LoVo (cell line): Measurements from ENCODE around the gene ADCY5.

Experiments
- DNase-seq: peaks from one replicate; pipeline ENCODE4 v3.0.0-alpha.2; 2016; ENCODE audit warnings: low spot score

ADCY5 gene

DNA sequence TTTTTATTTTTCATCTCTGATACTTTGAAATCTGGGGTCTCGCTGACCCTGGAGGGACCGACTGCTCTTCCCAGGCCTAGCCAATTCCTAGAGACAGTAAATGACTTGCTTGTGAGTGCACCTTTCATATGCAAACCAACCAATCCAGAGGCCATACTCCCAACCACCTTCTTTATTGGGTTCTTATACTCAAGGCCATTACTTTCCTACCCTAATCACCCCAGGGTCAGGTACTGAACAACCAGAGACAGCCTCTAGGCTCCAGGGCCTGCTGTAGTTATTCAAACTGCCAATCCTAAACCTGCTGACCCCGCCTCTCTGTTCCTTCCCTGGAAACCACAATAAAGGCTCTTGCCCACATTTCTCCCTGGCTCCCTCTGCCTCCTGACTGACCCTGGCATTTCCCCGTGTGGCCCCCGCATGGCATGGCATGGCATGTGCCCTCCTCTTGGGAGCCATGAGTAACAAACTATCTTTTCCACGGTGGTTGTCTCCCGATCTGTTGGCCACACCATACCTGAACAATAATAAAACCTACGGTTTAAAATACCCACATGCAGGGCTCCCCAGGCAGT is 42.9 kb downstream of the ADCY5 start:
- DNase-seq = no peak

DNA sequence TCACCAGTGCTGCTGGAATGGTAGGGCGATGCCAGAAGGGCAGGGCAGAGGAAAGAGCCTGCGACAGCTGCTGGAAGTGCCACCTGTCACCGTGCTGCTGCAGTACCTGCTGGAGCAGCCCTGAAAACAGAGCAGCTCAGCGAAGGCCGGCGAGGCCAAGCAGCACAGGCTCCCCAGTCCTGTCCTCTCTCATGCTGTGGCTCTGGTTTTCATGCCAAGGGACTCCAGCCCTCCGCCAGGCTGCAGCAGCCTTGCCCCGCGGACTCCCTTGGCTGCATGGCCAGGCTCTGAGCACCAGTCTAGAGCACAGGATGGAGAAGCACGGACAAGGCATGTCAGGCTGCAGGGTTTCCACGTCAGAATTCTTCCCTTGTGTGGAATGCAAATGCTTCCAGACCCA is 43.9 kb downstream of the ADCY5 start:
- no peak for DNase-seq

- DNase-seq = no peak
Measured at GRCh38 chr3:123404391-123404790, 44.5 kb downstream of the ADCY5 start.

GRCh38 chr3:123401836-123402530 is 46.9 kb downstream of the ADCY5 start:
- no peak for DNase-seq

GRCh38 chr3:123400169-123400568 is 48.7 kb downstream of the ADCY5 start:
- DNase-seq = no peak

DNA sequence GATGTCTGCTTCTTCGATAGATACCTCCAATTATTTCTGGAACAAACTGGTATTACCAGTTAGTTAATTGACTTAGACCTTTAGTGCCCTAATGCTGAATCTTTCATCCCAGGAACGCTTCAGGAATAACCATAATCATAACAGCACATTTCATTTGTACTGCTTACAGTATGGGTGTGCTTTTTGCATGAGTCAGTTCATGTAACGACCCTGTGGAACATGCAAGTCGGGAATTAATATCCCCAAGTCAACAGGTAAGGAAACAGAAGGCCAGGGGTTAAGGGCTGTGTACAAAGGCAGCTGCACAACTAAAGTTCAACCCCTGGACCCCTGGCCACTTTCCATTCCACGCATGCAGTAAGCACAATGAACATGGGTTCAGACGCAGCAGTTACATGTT is 49.2 kb downstream of the ADCY5 start:
- no peak for DNase-seq

DNA sequence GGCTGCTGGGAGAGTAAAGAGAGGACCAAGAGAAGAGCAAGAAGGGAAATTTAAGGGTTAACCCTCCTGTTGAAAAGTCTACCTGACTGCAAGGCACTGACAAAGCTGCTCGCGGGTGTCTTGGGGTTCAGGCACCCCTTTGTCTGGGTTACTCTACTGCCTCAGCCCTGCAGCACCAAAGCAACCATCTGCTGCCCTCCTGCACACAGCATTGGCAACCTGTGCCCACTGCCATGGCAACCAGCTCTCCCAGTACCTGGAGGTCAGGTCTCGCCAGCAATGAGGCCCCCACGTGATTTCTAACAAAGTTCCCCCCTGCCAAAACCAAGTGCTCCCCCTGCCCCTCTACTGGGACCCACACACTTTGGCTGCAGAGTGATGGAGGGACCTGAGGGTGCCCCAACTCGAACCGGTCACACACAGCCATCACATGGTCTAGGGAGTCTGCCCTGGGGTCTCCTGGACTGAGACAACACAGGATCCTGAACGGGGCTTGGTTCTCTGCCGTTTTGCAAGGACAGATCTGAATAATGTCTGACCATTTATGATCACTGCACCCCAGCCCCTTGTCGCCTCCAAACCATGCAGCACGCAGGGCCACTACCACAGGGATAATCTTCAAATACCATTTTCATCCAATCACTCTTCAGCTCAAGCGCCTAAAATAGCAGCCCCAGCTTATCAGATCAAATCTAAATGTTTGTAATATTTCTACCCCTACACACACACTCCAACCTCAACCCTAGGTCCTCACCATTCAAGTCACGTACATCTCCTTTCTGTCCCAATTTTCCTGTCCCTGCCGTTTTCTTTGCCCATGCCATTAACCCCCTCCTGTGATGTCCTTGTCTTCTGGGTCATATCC is 50.7 kb downstream of the ADCY5 start:
- DNase-seq = no peak

DNA sequence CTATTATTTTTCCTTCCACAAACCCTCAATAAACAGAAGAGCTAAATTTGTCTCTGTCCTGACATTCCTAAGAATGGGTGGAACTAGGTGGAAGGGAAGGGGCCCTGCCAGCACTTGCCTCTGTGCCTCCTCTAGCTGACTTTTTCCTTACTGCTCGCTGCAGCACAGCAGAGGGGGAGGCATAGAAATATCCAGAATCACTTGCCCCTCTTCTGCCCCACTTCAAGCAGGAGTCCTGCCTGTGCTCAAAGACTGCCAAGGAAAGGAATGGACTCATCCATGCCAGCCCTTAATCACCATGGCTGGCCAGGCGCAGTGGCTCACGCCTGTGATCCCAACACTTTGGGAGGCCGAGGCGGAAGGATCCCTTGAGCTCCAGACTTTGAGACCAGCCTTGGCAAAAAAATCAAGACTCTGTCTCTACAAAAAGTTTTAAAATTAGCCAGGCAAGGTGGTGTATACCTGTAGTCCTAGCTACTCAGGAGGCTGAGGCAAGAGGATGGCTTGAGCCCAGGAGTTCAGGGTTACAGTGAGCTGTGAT is 51.8 kb downstream of the ADCY5 start:
- no peak for DNase-seq

- peak; percentile 51 for DNase-seq
Measured at GRCh38 chr3:123396171-123397049, 52.5 kb downstream of the ADCY5 start.

- DNase-seq = no peak
Measured at GRCh38 chr3:123395235-123395634, 53.7 kb downstream of the ADCY5 start.

DNA sequence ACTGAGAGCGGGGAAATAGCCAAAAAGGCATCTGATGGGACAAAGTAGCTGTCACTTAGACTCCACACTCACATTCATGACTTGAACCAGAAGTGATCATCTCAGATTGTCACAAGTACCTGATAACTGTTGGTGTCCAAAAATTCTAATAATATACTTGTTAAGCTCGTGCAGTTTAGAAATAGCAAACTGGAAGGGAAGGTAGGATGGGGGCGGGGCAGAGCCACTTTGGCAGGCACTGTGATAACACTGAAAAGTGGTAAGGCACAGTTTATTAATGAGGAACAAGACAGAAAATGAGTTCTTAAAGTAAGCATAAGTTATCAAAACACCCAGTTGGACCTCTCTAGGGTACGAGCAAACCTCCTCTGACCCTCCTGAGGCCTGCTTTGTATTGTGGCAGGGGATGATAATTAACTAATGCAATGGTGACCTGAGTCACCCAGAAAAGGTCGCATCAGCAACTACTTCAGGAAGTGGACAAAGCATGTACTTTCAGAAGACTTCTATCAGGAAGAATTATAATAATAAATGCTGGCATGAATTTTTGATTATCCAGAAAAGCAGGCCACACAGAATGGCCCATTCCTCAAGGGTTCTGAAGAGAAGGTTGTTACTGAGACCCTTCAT is 54.4 kb downstream of the ADCY5 start:
- DNase-seq = no peak

DNA sequence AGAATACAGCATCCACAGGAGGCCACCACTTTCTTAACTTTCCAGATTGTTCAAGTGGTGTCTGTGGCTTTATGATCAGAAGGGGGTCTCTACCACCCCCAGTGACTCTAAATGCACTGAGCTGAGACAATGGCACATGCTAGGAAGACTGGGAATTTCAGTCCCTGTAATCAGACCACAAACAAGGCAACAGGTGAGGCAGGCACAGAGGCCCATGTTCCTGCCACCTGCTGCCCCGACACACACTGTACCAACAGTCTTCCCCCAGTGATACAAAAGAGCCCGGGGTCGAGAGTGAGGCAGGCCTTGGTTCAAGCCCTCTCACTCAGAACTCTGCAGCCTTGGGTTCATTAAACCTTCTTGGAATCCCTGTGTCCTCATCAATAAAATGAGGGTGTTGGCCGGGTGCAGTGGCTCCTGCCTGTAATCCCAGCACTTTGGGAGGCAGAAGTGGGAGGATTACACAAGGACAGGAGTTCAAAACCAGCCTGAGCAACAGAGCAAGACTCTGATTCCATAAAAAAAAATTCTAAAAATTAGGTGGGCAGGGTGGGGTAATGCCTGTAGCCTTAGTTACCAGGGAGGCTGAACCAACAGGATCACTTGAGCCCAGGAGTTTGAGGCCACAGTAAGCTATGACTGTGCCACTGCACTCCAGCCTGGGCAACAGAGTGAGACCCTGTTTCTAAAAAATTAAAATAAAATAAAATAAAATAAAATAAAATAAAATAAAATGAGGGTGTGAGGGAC is 55.8 kb downstream of the ADCY5 start:
- DNase-seq = no peak

GRCh38 chr3:123392368-123392767 is 56.5 kb downstream of the ADCY5 start:
- no peak for DNase-seq

DNA sequence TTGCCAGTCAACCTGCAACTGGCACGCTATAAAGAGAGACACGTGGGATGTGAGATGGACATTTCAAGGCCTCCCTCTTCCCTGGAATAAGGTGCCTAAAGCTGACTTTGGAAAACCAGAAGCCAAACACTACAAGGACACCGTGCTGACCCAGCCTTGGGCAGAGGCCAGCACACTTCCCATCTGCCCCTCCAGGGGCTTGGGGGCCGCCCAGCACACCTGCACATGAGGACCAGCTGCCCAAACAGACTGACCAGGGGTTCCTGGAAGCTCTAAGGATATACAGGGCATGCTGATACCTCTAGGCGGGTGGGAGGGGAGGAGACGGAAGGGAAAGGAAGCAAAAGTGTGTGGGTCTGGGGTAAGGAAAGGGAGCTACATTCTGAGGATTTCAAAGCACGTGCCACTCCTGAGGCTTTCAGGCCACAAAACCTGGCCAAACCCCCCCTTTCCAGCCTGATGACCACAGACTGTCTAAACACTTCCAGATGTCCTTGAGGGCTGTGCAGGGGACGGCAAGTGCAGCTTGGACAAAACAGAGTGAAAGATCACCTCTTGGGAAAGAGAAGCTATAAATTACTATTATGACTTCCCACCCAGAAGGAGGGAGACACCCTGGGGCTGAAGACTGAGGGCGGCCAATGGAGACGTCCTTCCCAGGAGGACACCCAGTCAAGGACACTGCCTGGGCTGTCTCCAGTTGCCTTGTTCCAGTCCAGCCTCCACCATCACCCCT is 57.9 kb downstream of the ADCY5 start:
- DNase-seq = no peak

DNA sequence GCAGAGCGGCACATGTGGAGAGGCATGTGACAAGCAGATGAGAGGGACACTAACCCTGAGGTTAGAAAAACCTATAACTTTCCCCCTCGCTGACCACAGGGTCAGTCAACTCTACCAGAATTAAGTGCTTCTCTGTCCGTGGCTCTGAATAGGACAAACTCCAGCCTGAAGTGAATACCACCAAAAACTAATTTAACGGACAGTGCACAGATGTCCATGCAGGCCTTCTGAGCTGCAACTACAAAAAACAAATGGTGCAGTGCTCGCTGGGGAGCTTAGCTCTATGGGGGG is 59.3 kb downstream of the ADCY5 start:
- DNase-seq = no peak

DNA sequence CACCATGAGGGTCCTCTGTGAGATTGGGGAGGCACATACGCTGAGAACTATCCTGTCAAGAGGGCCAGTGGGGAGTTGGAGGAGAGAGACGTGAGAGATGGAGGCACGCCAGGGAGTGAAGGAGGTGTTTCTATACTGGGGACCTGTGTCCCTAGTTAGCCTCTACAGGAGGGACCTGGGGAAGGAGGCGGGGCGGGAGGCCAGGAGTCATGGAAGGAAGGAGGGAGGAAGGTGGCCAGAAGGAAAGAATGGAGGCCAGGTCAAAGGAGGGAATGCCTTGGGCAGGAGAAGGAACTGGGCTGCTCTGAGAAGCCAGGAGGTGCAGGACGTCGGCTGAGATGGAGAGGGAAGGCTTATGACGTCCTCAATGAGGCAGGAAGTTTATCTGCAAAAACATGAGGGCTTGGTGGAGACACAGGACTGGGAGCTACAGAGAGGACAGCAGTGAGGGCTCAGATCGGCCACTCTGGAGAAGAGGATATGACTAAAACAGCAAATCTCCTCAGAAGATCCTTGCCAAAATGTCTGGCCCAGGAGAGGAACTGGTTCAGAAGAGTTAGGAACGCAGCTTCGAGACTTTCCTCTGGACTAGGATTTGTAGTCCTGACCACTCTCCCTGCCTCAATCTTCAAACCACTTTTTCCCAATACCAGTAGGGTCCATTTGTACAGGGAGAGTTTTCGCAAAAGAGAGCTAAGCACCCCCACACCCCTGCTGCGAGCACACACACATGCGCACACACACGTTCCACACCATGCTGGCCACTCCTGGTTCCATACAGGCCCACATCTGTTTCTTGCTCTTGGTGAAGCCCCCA is 59.9 kb downstream of the ADCY5 start:
- DNase-seq = no peak

DNA sequence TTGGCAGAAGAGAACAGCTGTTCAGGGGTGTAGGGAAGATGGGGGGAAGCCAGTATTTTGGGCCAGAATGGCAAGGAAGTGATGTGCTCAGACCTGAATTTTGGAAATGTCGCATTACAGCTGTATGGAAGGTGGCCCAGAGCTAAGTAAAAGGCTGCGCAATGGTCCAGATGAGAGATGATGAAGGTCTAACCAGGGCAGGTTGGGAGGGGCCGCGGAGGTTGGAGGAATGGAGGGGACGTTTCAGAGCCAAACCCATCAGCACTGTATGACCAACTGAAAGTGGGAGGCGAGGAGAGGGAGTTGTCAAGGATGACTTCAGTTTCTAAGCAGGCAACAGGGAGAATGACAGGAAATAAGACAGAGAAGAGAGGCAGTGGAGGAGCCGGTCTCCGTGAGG is 60.8 kb downstream of the ADCY5 start:
- DNase-seq = no peak

- DNase-seq = no peak
Measured at GRCh38 chr3:123387532-123387931, 61.4 kb downstream of the ADCY5 start.

- DNase-seq = no peak
Measured at GRCh38 chr3:123386477-123387040, 62.3 kb downstream of the ADCY5 start.
